GM23248 (cell line): Measurements from ENCODE around the gene MMS22L.

Experiments used
- EZH2 ChIP-seq: fragments of 200-600 bp; sonication (generic); IDR thresholded peaks from 2 replicates; pipeline ENCODE4 v1.6.1; 2018; ENCODE audit warnings: antibody characterized with exemption, mild to moderate bottlenecking; ENCODE audit not compliant: insufficient read depth, poor library complexity, severe bottlenecking
- EZH2phosphoT487 ChIP-seq: fragments of 200-600 bp; sonication (generic); IDR thresholded peaks from 2 replicates; pipeline ENCODE4 v1.6.1; 2018; ENCODE audit warnings: antibody characterized with exemption, moderate library complexity, mild to moderate bottlenecking, low read depth; ENCODE audit not compliant: insufficient read depth

GRCh38 chr6:97291896-97292295 lies 8.9 kb upstream of the MMS22L start:
- TF ChIP-seq EZH2phosphoT487 (no peak), EZH2 (no peak)
